ENCODE data around the gene CANT1.

DNA sequence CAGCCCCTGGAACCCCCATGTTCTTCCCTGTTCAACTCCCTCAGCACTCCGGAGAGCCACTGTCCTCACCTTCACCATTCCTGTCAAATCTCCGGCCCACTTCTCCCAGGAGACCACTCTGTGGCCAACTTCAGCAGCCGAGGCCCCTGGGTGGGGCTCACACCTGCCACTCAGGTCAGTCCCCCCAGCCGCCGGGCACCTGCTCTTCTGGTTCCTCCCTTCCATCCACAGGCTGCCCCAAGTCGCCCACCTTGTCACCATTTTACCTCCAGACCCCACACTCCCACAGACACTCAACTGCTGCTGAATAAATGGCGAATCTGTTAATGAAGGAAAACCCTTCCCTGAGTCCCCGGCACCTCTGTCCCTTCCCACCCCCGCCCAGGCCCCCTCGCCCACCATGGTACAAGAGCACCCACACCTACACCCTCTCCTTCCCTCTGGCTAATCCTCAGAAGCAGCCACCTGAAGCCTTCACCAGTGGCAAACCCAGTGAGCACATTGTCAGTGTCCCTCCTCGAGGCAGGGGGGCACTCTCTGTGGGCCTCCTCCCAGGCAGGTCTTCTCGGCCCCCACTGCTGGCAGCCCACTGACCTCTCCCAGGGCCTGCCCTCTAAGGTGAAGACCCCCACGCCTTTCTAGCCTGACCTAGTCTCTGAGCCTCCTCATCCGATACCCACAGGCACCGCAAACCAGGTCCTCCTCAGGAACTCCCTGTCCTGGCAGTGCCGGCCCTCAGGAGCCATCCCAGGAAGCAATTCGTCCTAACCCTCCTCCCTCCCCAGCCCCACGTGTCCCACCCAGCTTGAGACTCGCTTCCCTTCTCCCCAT lies 8.2 kb downstream of the CANT1 start:
- no peak for TF ChIP-seq POLR2A (IDR thresholded peaks at IDR 0.05)
- TF ChIP-seq CTCF (IDR thresholded peaks at IDR 0.05), result no peak
